Right ventricle myocardium inferior (tissue), 1 donor: Measurements from ENCODE around the gene DNMBP. TPM values are rescaled to one million over a fixed set of nuclear protein-coding genes. Genes with fewer than 3 reads are reported as not detected.
"Not testable (repeated sequence)": the region's sequence is repeated elsewhere in the genome, so short reads cannot be mapped to it uniquely, and the experiment has no call there.

Experiments
- ATAC-seq: fragments of 200-7000 bp; cut with Tn5 transposase; one replicate; pipeline ENCODE4 v1.9.1; 2020; ENCODE audit warnings: mild to moderate bottlenecking, moderate library complexity
- DNase-seq: peaks from one replicate; pipeline ENCODE4 v3.0.0; 2021; ENCODE audit errors: missing footprints
- intact Hi-C: fragments of 100-400 bp; cut with DNase I; formaldehyde crosslinking; loops from one replicate; pipeline ENCODE4 v1.11.0; 2022
- total RNA-seq: library from RNA; stranded (reverse); fragmentation: NEBNext Ultra II Directional; extraction: Animal tissue kit (Norgen Biotek cat#: 25700); gene quantifications from one replicate; pipeline ENCODE4 v1.2.1, GENCODE V29; 2021
- donor health status: DM: no; HTN: yes; CAD: no; lungs with severe emphysema.

DNMBP gene
- total RNA-seq, 1 donor from 2014 or later: 6.6 TPM

GRCh38 chr10:99966306-99966705, 43.4 kb downstream of the DNMBP start:
- DNase-seq (no peak), ATAC-seq (no peak)
- intact Hi-C loops: no loop called here

GRCh38 chr10:99965700-99966099, 44.0 kb downstream of the DNMBP start:
- DNase-seq (no peak), ATAC-seq (no peak)
- intact Hi-C loops: no loop called here

- no peak for ATAC-seq
- intact Hi-C loops: no loop called here
- no peak for DNase-seq
These were observed 45.0 kb downstream of the DNMBP start for GRCh38 chr10:99964791-99965190.

GRCh38 chr10:99963467-99964165, 46.1 kb downstream of the DNMBP start:
- intact Hi-C loops, DNase-seq: not testable (repeated sequence)
- peak; percentile 65 for ATAC-seq

- ATAC-seq: no peak
- intact Hi-C loops: no loop called here
- no peak for DNase-seq
These were observed 50.9 kb downstream of the DNMBP start for GRCh38 chr10:99958806-99959205.

- ATAC-seq: no peak
- no peak for DNase-seq
- intact Hi-C loops: no loop called here
These were observed 51.4 kb downstream of the DNMBP start for GRCh38 chr10:99958302-99958701.

- DNase-seq, ATAC-seq, intact Hi-C loops: not testable (repeated sequence)
These were observed 56.2 kb downstream of the DNMBP start for GRCh38 chr10:99953510-99953909.

GRCh38 chr10:99952799-99953198, 56.9 kb downstream of the DNMBP start:
- intact Hi-C loops: no loop called here
- no peak for ATAC-seq

GRCh38 chr10:99946051-99946450, 63.7 kb downstream of the DNMBP start:
- DNase-seq, ATAC-seq, intact Hi-C loops: not testable (repeated sequence)

More at GRCh38 chr10:99952799-99953198, 56.9 kb downstream of the DNMBP start:
- DNase-seq: no peak

- DNase-seq (peak; percentile 64), ATAC-seq (peak; percentile 84)
- intact Hi-C loops: no loop called here
These were observed 64.5 kb downstream of the DNMBP start for GRCh38 chr10:99945263-99945662.

- peak; percentile 13 for ATAC-seq
- intact Hi-C loops: no loop called here
- no peak for DNase-seq
These were observed 64.9 kb downstream of the DNMBP start for GRCh38 chr10:99944860-99945259.

- DNase-seq (no peak), ATAC-seq (no peak)
- intact Hi-C loops: no loop called here
These were observed 65.8 kb downstream of the DNMBP start for GRCh38 chr10:99943908-99944307.

GRCh38 chr10:99941942-99942820, 67.6 kb downstream of the DNMBP start:
- intact Hi-C loops: no loop called here
- DNase-seq (no peak), ATAC-seq (no peak)

GRCh38 chr10:99938563-99938962, 71.2 kb downstream of the DNMBP start:
- intact Hi-C loops: no loop called here
- DNase-seq: no peak
- no peak for ATAC-seq

GRCh38 chr10:99937630-99938029, 72.1 kb downstream of the DNMBP start:
- intact Hi-C loops: no loop called here
- ATAC-seq: no peak
- no peak for DNase-seq

GRCh38 chr10:99932203-99932957, 77.4 kb downstream of the DNMBP start:
- ATAC-seq: peak; percentile 50
- DNase-seq, intact Hi-C loops: not testable (repeated sequence)

- ATAC-seq (no peak), DNase-seq (no peak)
- intact Hi-C loops: no loop called here
These were observed 78.8 kb downstream of the DNMBP start for GRCh38 chr10:99930731-99931550.

- no peak for ATAC-seq
- intact Hi-C loops: no loop called here
- DNase-seq: no peak
These were observed 80.4 kb downstream of the DNMBP start for GRCh38 chr10:99929360-99929759.
